PC-9 (cell line): ENCODE measurements around the gene CYGB. TPM values are rescaled to one million over a fixed set of nuclear protein-coding genes. Genes with fewer than 3 reads are reported as not detected.

ENCODE experiments used
- BruUV-seq: library from RNA; stranded (reverse); fragments of 400-500 nt; replicated peaks from 2 replicates; lab custom pipeline; 2021; lab: Mats Ljungman, UMichigan
- CTCF ChIA-PET: fragments of 300-600 bp; sonication (Branson Sonifier 250); formaldehyde crosslinking; loops from one replicate; lab custom pipeline; 2022; ENCODE audit warnings: antibody characterized with exemption; lab: Charles Lee
- POLR2A ChIA-PET: fragments of 300-600 bp; sonication (Branson Sonifier 250); formaldehyde crosslinking; loops from one replicate; lab custom pipeline; 2022; ENCODE audit warnings: antibody characterized with exemption; ENCODE audit not compliant: unreplicated experiment; lab: Charles Lee
- DNase-seq, 2 experiments: peaks; one replicate each; pipeline versions ENCODE4 v3.0.0 to v3.0.0-alpha.2; 2015 to 2022; ENCODE audit warnings: mixed read lengths in 1 of 2
- H2AFZ ChIP-seq: fragments of 200-600 bp; sonication (generic); 2 replicates; pipeline ENCODE4 v1.8.1; 2017; ENCODE audit warnings: antibody characterized with exemption
- H3F3A ChIP-seq: fragments of 200-600 bp; sonication (generic); 2 replicates; pipeline ENCODE4 v1.8.1; 2017; ENCODE audit warnings: antibody characterized with exemption, mild to moderate bottlenecking, low read depth; ENCODE audit not compliant: insufficient read depth
- H3K27ac ChIP-seq: fragments of 200-600 bp; sonication (generic); 2 replicates; pipeline ENCODE4 v1.6.1; 2016; ENCODE audit warnings: mixed run types
- H3K27me3 ChIP-seq: fragments of 200-600 bp; sonication (generic); 2 replicates; pipeline ENCODE4 v1.6.1; 2016; ENCODE audit warnings: low read depth, mixed run types; ENCODE audit not compliant: insufficient read depth
- H3K36me3 ChIP-seq: fragments of 200-600 bp; sonication (generic); 2 replicates; pipeline ENCODE4 v1.6.1; 2016; ENCODE audit warnings: low read depth, mixed run types
- H3K4me1 ChIP-seq: fragments of 200-600 bp; sonication (generic); replicated peaks from 2 replicates; pipeline ENCODE4 v1.6.1; 2016; ENCODE audit warnings: mixed run types; ENCODE audit not compliant: insufficient read depth
- H3K4me2 ChIP-seq: fragments of 200-600 bp; sonication (generic); 2 replicates; pipeline ENCODE4 v1.6.1; 2017; ENCODE audit warnings: mixed run types
- H3K4me3 ChIP-seq: fragments of 200-600 bp; sonication (generic); 2 replicates; pipeline ENCODE4 v1.6.1; 2016; ENCODE audit warnings: mixed run types
- H3K79me2 ChIP-seq: fragments of 200-600 bp; sonication (generic); 2 replicates; pipeline ENCODE4 v1.6.1; 2017; ENCODE audit warnings: low read depth, mixed run types
- H3K9me2 ChIP-seq: fragments of 200-600 bp; sonication (generic); 2 replicates; pipeline ENCODE4 v1.8.1; 2017; ENCODE audit warnings: mild to moderate bottlenecking; ENCODE audit not compliant: insufficient read depth
- H3K9me3 ChIP-seq: fragments of 200-600 bp; sonication (generic); 2 replicates; pipeline ENCODE4 v1.8.1; 2016; ENCODE audit warnings: low read depth; ENCODE audit not compliant: insufficient read depth
- H4K20me1 ChIP-seq: fragments of 200-600 bp; sonication (generic); 2 replicates; pipeline ENCODE4 v1.8.1; 2017; ENCODE audit not compliant: insufficient read depth
- EZH2 ChIP-seq: fragments of 200-600 bp; sonication (generic); IDR thresholded peaks from 2 replicates; pipeline ENCODE4 v1.8.0; 2017; ENCODE audit warnings: antibody characterized with exemption, low read depth
- intact Hi-C: fragments of 100-400 bp; cut with micrococcal nuclease; formaldehyde crosslinking; loops from one replicate; pipeline ENCODE4 v1.10.0; 2022; ENCODE audit not compliant: unreplicated experiment
- total RNA-seq: library from RNA; stranded (reverse); gene quantifications from 2 replicates; pipeline ENCODE4 v1.2.3, GENCODE V29; 2021
- TF ChIP-seq, protein P1 (sequence below): fragments of 200-600 bp; sonication (generic); conservative IDR thresholded peaks from 2 replicates; pipeline ENCODE4 v1.6.1; 2017; ENCODE audit warnings: mixed run types, antibody characterized with exemption, mild to moderate bottlenecking, moderate library complexity

The CYGB gene
- total RNA-seq, 1 experiment from 2014 or later: 1.1 TPM

DNA sequence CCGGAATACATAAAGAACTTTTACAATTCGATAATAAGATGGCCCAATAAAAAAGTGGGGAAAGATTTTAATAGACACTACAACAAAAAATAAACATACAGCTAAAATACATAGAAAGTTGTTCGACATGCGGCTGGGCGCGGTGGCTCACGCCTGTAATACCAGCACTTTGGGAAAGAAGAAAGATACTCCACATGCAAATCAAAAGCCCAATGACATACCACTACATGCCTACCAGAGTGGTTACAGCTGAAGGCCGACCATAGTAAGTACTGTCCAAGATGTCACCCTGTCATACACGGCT lies 11.7 kb upstream of the CYGB start:
- no TSS peak for BruUV-seq

DNA sequence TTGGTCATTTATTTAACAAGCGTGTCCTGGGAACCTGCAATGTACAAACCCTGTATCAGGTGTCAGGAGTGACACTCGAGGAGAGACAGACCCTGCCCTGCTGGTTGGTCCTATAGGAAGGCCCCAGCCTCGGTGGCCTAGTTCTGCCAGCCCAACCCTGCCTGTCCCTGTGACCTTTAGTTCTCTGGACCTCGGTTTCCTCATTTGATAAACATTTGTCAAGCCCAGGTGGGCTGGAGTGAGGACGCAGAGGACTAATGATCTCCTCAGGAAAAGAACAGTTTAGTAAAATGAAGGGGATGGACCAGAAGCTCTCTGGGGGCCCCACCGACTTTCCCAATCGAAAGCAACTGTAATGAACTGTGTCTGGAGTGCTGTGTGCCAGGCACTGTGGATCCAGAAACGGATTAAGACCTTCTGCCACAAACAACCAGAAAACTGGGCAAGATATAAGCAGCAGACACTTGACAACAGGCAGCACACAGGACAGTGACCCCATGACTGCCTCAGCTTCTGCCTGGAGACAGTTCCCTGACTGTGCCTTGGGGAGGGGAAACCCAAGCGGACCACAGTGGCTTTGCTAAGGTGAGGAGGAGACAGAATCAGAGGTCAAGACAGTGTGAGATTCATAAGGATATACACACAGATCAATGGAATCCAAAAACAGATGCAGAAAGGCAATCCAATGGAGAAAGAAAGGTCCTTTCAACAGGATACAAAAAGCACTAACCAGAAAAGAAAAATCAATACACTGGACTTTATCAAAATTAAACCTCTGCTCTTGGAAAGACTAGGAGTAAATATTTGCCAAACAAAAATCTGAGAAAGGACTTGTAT lies 11.1 kb upstream of the CYGB start:
- H3K27ac ChIP-seq: no peak overlapping the region
- no peak for TF ChIP-seq EZH2
- TF ChIP-seq, protein P1, sequence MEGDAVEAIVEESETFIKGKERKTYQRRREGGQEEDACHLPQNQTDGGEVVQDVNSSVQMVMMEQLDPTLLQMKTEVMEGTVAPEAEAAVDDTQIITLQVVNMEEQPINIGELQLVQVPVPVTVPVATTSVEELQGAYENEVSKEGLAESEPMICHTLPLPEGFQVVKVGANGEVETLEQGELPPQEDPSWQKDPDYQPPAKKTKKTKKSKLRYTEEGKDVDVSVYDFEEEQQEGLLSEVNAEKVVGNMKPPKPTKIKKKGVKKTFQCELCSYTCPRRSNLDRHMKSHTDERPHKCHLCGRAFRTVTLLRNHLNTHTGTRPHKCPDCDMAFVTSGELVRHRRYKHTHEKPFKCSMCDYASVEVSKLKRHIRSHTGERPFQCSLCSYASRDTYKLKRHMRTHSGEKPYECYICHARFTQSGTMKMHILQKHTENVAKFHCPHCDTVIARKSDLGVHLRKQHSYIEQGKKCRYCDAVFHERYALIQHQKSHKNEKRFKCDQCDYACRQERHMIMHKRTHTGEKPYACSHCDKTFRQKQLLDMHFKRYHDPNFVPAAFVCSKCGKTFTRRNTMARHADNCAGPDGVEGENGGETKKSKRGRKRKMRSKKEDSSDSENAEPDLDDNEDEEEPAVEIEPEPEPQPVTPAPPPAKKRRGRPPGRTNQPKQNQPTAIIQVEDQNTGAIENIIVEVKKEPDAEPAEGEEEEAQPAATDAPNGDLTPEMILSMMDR: no peak
- no peak overlapping the region for H2AFZ ChIP-seq
- H3K4me1 ChIP-seq: peaks cover 15% of the 10 kb centered on the region
- H4K20me1 ChIP-seq: no peaks in the 10 kb centered on the region
- H3K9me3 ChIP-seq: no peaks in the 10 kb centered on the region
- ChIA-PET CTCF (no interaction called here), POLR2A (interaction anchor here (0.7 kb wide), 1 partner anchor 8 kb away, joined by 4 read pairs; no protein-coding TSS in a partner anchor)
- no TSS peak for BruUV-seq
- no peak overlapping the region for H3K4me2 ChIP-seq
- no peaks in the 10 kb centered on the region for H3K79me2 ChIP-seq
- H3K9me2 ChIP-seq: no peaks in the 10 kb centered on the region
- no peak for DNase-seq
- no peak overlapping the region for H3K4me3 ChIP-seq
- no peaks in the 10 kb centered on the region for H3K36me3 ChIP-seq
- intact Hi-C loops: no loop called here
- H3F3A ChIP-seq: peaks cover 18% of the 10 kb centered on the region
- no peaks in the 10 kb centered on the region for H3K27me3 ChIP-seq

More for the DNA sequence above, 11.7 kb upstream of the CYGB start:
- no peak for TF ChIP-seq EZH2
- TF ChIP-seq, protein P1: no peak
- Histone ChIP-seq H4K20me1 (no peaks in the 10 kb centered on the region), H3K9me2 (no peaks in the 10 kb centered on the region), H3K27me3 (no peaks in the 10 kb centered on the region), H3K79me2 (no peaks in the 10 kb centered on the region), H3K27ac (no peak overlapping the region), H2AFZ (no peak overlapping the region), H3K36me3 (no peaks in the 10 kb centered on the region), H3K4me3 (no peak overlapping the region), H3K9me3 (no peaks in the 10 kb centered on the region), H3F3A (peaks cover 18% of the 10 kb centered on the region), H3K4me2 (no peak overlapping the region), H3K4me1 (peaks cover 15% of the 10 kb centered on the region)
- no peak for DNase-seq
- intact Hi-C loops: no loop called here
- CTCF ChIA-PET: no interaction called here
- POLR2A ChIA-PET: interaction anchor here (0.7 kb wide), 2 partner anchors 9 to 96 kb away, joined by 4 read pairs; no protein-coding TSS in a partner anchor

DNA sequence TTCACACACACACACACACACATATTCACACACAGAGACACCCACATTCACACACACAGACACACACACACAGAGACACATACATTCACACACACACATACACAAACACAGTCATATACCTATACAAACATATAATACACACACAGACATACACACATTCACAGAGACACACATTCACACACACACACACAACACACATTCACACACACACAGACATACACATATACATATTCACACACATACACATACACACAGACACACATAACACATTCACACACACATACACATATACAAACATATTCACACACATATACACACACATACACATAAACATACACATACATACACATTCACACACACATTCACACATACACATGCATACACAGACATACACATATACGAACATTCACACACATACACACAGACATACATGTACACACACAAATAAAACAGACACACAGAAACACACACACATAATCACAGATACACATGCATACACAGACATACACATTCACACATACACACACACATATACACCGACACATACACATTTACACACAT lies 10.2 kb upstream of the CYGB start:
- DNase-seq: no peak
- no peak overlapping the region for H2AFZ ChIP-seq
- H3K4me1 ChIP-seq: peaks cover 15% of the 10 kb centered on the region
- no peaks in the 10 kb centered on the region for H3K36me3 ChIP-seq
- no peaks in the 10 kb centered on the region for H3K9me2 ChIP-seq
- no peaks in the 10 kb centered on the region for H4K20me1 ChIP-seq
- H3K79me2 ChIP-seq: no peaks in the 10 kb centered on the region
- H3K4me2 ChIP-seq: no peak overlapping the region
- H3K27me3 ChIP-seq: no peaks in the 10 kb centered on the region
- BruUV-seq: no TSS peak
- POLR2A ChIA-PET: no interaction called here
- no peak overlapping the region for H3K4me3 ChIP-seq
- peaks cover 18% of the 10 kb centered on the region for H3F3A ChIP-seq
- no peaks in the 10 kb centered on the region for H3K9me3 ChIP-seq
- TF ChIP-seq, protein P1: no peak
- no peak for TF ChIP-seq EZH2
- intact Hi-C loops: loop anchor here (1.0 kb wide), 2 partner anchors 24 to 80 kb away; partner anchors contain the start of gene AANAT
- H3K27ac ChIP-seq: no peak overlapping the region
- CTCF ChIA-PET: no interaction called here
